GM23338 (cell line): ENCODE results near the gene VLDLR.

Experiments used
- EZH2 ChIP-seq: fragments of 200-600 bp; sonication (generic); IDR thresholded peaks from one replicate; pipeline ENCODE4 v1.8.0; 2017; ENCODE audit warnings: antibody characterized with exemption, mild to moderate bottlenecking, low read depth; ENCODE audit not compliant: unreplicated experiment
- EZH2phosphoT487 ChIP-seq: fragments of 200-600 bp; sonication (generic); IDR thresholded peaks from one replicate; pipeline ENCODE4 v1.8.1; 2018; ENCODE audit warnings: antibody characterized with exemption; ENCODE audit not compliant: unreplicated experiment
- POLR2AphosphoS5 ChIP-seq: IDR thresholded peaks from 2 replicates; pipeline ENCODE4 v1.6.1; 2016; ENCODE audit warnings: antibody characterized with exemption, low read depth
- REST ChIP-seq: IDR thresholded peaks from one replicate; pipeline ENCODE4 v1.6.1; 2018; ENCODE audit warnings: antibody characterized with exemption; ENCODE audit not compliant: unreplicated experiment
- TF ChIP-seq, protein P1 (sequence below), 2 experiments: fragments of 200-600 bp in 1 of 2; sonication (generic) in 1 of 2; conservative IDR thresholded peaks; 2 replicates each; pipeline versions ENCODE4 v1.5.1 to v1.6.1; 2016 to 2017; ENCODE audit warnings: antibody characterized with exemption in 2 of 2, low read depth in 2 of 2, mild to moderate bottlenecking in 2 of 2, moderate library complexity in 1 of 2

DNA sequence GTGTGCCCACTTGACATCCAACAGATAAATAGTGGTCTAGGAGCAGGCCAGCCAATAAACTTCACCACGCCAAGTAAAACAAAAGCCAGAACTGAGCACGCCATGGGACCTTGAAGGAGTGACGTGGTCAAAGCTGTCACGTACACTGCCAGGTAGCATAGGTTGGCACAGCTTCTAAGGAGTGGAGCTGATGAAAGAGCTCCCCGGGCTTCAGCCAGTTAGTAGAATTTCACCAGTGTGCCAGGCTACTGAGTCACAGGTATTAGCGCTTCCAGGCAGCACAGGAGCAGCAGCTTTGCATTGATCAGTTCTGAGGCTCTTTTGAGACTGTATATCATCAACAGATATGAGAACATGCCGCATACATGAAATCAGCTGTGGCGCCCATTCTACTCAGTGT, 19.4 kb downstream of the VLDLR start:
- TF ChIP-seq, protein P1, sequence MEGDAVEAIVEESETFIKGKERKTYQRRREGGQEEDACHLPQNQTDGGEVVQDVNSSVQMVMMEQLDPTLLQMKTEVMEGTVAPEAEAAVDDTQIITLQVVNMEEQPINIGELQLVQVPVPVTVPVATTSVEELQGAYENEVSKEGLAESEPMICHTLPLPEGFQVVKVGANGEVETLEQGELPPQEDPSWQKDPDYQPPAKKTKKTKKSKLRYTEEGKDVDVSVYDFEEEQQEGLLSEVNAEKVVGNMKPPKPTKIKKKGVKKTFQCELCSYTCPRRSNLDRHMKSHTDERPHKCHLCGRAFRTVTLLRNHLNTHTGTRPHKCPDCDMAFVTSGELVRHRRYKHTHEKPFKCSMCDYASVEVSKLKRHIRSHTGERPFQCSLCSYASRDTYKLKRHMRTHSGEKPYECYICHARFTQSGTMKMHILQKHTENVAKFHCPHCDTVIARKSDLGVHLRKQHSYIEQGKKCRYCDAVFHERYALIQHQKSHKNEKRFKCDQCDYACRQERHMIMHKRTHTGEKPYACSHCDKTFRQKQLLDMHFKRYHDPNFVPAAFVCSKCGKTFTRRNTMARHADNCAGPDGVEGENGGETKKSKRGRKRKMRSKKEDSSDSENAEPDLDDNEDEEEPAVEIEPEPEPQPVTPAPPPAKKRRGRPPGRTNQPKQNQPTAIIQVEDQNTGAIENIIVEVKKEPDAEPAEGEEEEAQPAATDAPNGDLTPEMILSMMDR (conservative IDR thresholded peaks at IDR 0.05; ENCODE audit: low read depth in 2 of 2), result no peak
- no peak for TF ChIP-seq REST
- no peak for TF ChIP-seq POLR2AphosphoS5
- TF ChIP-seq EZH2phosphoT487, result no peak
- no peak for TF ChIP-seq EZH2
